ENCODE data around the gene IDE. TPM values are rescaled to one million over a fixed set of nuclear protein-coding genes. Genes with fewer than 3 reads are reported as not detected.
A peak's percentile ranks its signal among the peaks of the same experiment; 100 is the strongest.

The IDE gene
- total RNA-seq, 1 donor from 2014 or later = 35.9 TPM

DNA sequence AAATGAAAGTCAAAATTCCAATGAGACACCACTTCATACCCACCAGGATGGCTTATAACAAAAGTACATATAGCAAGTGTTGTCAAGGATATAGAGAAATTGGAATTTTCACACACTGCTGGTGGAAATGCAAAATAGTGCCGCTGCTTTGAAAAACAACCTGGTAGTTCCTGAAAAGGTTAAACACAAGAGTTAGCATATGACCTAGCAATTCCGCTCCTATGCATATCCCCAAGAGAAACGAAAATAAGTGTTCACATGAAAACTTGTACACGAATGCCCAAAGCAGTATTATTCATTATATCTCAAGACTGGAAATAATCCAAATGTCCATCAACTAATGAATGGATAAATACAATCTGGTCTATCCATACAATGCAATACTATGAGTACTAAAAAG lies 14.8 kb downstream of the IDE start:
- H3K4me3 Mint-ChIP-seq = no peak overlapping the region
- no peak for DNase-seq (ENCODE audit: extremely low spot score, unreplicated experiment)
- TF ChIP-seq, protein P1, sequence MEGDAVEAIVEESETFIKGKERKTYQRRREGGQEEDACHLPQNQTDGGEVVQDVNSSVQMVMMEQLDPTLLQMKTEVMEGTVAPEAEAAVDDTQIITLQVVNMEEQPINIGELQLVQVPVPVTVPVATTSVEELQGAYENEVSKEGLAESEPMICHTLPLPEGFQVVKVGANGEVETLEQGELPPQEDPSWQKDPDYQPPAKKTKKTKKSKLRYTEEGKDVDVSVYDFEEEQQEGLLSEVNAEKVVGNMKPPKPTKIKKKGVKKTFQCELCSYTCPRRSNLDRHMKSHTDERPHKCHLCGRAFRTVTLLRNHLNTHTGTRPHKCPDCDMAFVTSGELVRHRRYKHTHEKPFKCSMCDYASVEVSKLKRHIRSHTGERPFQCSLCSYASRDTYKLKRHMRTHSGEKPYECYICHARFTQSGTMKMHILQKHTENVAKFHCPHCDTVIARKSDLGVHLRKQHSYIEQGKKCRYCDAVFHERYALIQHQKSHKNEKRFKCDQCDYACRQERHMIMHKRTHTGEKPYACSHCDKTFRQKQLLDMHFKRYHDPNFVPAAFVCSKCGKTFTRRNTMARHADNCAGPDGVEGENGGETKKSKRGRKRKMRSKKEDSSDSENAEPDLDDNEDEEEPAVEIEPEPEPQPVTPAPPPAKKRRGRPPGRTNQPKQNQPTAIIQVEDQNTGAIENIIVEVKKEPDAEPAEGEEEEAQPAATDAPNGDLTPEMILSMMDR (conservative IDR thresholded peaks at IDR 0.05) = no peak
- H3K36me3 Mint-ChIP-seq = peaks cover 41% of the 10 kb centered on the region
- H3K9me3 Mint-ChIP-seq = peaks cover 6% of the 10 kb centered on the region
- peaks cover 4% of the 10 kb centered on the region for H3K4me1 Mint-ChIP-seq (ENCODE audit: unreplicated experiment)
- H3K27ac Mint-ChIP-seq = no peak overlapping the region
- H3K27me3 Mint-ChIP-seq = no peaks in the 10 kb centered on the region

DNA sequence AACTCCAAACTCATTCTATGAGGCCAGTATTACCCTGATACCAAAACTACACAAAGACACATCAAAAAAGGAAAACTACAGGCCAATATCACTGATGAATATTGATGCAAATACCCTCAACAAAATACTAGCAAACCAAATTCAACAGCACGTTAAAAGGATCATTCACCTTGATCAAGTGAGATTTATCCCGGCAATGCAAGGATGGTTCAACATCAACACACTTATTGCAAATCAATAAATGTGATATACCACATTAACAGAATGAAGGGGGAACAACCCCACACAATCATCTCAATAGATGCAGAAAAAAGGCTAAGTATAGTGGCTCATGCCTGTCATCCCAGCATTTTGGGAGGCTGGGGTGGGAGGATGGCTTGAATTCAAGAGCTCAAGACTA lies 19.9 kb downstream of the IDE start:
- Mint-ChIP-seq H3K36me3 (peaks cover 33% of the 10 kb centered on the region), H3K27ac (no peak overlapping the region), H3K4me1 (ENCODE audit: unreplicated experiment) (no peaks in the 10 kb centered on the region), H3K27me3 (no peaks in the 10 kb centered on the region), H3K4me3 (no peak overlapping the region), H3K9me3 (peaks cover 9% of the 10 kb centered on the region)
- no peak for DNase-seq (ENCODE audit: extremely low spot score, unreplicated experiment)
- TF ChIP-seq, protein P1 (conservative IDR thresholded peaks at IDR 0.05) = no peak

DNA sequence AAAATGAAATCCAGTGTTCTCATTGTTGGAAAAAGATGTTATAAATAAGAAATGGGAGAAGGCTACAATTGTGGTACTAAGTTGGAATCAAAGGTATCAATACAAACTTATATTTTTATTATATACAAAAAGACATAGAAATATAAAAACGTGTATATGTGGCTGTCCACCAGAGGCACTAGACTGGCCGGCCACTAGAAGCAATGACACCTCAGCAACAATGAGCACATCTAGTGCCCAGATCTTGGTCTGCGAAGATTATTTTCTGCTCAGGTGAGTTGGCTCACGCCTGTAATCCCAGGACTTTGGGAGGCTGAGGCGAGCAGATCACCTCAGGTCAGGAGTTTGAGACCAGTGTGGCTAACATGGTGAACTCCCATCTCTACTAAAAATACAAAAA lies 21.6 kb downstream of the IDE start:
- Mint-ChIP-seq H3K4me3 (no peak overlapping the region), H3K36me3 (peaks cover 36% of the 10 kb centered on the region)

DNA sequence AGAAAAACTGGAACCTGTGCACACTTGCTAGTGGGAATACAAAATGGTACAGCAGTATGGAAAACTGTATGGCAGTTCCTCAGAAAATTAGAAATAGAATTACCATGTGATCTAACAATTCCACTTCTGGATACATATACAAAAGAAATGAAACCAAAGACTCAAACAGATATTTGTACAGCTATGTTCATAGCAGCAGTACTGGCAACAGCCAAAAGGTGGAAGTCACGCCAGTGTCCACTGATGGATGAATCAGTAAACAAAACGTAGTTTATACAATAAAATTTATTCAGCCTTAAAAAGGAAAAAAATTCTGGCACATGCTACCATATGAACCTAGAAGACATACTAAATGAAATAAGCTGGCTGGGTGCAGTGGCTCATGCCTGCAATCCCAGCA lies 23.0 kb downstream of the IDE start:
- H3K4me3 Mint-ChIP-seq = no peak overlapping the region
- peaks cover 8% of the 10 kb centered on the region for H3K9me3 Mint-ChIP-seq
- H3K4me1 Mint-ChIP-seq (ENCODE audit: unreplicated experiment) = no peaks in the 10 kb centered on the region
- TF ChIP-seq, protein P1 (conservative IDR thresholded peaks at IDR 0.05) = peak; percentile 28
- no peak for DNase-seq (ENCODE audit: extremely low spot score, unreplicated experiment)
- no peak overlapping the region for H3K27ac Mint-ChIP-seq
- H3K27me3 Mint-ChIP-seq = no peaks in the 10 kb centered on the region
- peaks cover 33% of the 10 kb centered on the region for H3K36me3 Mint-ChIP-seq

More for the DNA sequence above, 21.6 kb downstream of the IDE start:
- Mint-ChIP-seq H3K27me3 (no peaks in the 10 kb centered on the region), H3K27ac (no peak overlapping the region), H3K9me3 (peaks cover 8% of the 10 kb centered on the region), H3K4me1 (ENCODE audit: unreplicated experiment) (no peaks in the 10 kb centered on the region)
- DNase-seq (ENCODE audit: extremely low spot score, unreplicated experiment) = no peak
- TF ChIP-seq, protein P1 (conservative IDR thresholded peaks at IDR 0.05) = peak; percentile 61

DNA sequence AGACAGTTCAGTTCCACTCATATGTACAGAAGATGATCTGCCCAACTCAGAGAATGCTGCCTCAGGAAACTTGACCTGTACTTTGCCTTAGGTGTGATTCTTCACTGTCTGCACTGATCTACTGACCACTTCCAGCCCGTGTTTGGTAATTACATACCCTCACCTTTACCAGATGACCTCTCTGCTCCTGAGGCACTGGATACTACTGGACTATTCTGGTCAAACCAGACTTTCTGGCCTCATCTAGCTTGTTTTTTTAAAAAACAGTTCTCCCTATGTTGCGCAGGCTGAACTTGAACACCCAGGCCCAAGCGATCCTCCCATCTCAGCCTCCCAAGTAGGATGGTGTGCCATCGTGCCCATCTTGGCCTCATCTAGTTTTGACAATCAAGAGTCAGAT lies 26.2 kb downstream of the IDE start:
- H3K4me1 Mint-ChIP-seq (ENCODE audit: unreplicated experiment) = peaks cover 5% of the 10 kb centered on the region
- no peak for DNase-seq (ENCODE audit: extremely low spot score, unreplicated experiment)
- no peaks in the 10 kb centered on the region for H3K9me3 Mint-ChIP-seq
- peaks cover 14% of the 10 kb centered on the region for H3K36me3 Mint-ChIP-seq
- H3K27ac Mint-ChIP-seq = no peak overlapping the region
- H3K4me3 Mint-ChIP-seq = no peak overlapping the region
- TF ChIP-seq, protein P1 (conservative IDR thresholded peaks at IDR 0.05) = no peak
- H3K27me3 Mint-ChIP-seq = no peaks in the 10 kb centered on the region

DNA sequence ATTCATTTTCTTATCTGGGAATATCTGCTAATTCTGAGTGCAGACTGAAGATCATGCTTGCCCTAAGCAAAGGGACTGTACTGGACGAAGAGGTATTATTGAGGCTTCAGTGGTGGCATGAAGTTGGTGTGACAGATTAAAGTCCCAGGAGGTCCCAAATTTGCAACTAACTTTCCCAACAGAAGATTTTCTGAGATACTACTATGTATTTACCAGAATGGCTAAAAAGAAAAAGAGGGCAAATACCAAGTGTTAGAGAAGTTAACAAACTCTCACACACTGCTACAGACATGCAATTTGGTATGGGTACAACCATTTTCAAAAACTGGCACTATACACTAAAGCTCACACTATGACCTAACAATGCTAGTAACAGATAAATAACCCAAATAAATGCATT lies 28.3 kb downstream of the IDE start:
- TF ChIP-seq, protein P1 (conservative IDR thresholded peaks at IDR 0.05) = no peak
- peaks cover 5% of the 10 kb centered on the region for H3K36me3 Mint-ChIP-seq
- H3K4me3 Mint-ChIP-seq = no peak overlapping the region
- no peak for DNase-seq (ENCODE audit: extremely low spot score, unreplicated experiment)
- H3K27me3 Mint-ChIP-seq = no peaks in the 10 kb centered on the region
- H3K4me1 Mint-ChIP-seq (ENCODE audit: unreplicated experiment) = peaks cover 5% of the 10 kb centered on the region
- no peak overlapping the region for H3K27ac Mint-ChIP-seq
- no peaks in the 10 kb centered on the region for H3K9me3 Mint-ChIP-seq

All from type B pancreatic cell (in vitro differentiated cells).